ENCODE measurements around the gene CFAP221. TPM values are rescaled to one million over a fixed set of nuclear protein-coding genes. Genes with fewer than 3 reads are reported as not detected.

The CFAP221 gene
- total RNA-seq, result 0.45 to 0.65 TPM (median 0.46 TPM) in 3 replicates
- long read RNA-seq, partial matches to known transcripts, result 1 of 1 reads
- long read RNA-seq, other reads (novel, unspliced or antisense), result 0 of 1 reads

DNA sequence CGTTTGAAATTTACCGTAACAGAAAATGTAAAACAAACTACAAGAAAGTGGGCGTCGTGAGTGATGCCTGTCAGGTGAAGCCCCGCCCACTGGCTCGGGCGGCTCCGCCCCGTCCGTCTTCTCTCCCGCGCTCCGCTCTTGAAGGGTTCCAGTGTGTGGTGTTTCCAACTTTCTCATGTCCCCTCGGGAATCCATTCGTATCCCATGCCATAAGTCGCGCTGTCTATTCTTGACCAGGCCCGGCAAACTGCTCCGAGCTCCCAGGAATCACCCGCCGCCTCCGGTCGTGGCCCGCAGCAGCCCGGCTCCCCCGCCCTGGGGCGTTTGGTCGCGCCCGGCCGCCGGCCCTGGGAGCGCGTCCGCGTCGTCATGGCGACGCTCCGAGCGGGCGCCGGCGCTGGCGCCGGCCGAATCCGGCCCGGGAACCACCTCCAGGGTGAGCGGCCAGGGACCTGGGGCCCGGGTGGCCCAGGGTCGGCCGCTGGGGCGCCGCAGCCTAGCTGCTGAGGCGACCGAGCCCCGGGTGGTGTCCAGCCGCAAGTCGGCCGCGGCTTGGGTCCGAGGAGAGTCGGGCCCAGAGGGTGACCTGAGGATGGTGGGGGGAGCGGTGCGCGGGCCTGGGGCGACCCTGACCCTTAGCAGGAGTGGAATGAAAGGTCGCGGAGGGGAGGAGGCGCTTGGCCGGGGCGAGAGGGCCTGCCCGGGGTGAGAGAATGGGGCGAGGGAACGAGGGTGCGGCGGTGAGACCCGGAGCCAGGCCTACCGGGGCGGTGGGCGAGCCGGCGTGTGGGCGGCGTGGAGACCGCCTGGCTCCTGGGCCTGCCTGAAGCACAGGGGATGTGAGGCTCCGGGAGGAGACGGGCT lies at the start of gene CFAP221:
CFAP221 (plus strand) TSS at position 375 of the 864 bp plus-strand sequence. CDS start 1,683 bp downstream, outside the sequence.
- Mint-ChIP-seq H3K27ac (ENCODE audit: unreplicated experiment) (peak within 1 kb of the TSS; percentile 70), H3K4me1 (ENCODE audit: low read depth) (peaks cover 7% of the 10 kb centered on the region)

DNA sequence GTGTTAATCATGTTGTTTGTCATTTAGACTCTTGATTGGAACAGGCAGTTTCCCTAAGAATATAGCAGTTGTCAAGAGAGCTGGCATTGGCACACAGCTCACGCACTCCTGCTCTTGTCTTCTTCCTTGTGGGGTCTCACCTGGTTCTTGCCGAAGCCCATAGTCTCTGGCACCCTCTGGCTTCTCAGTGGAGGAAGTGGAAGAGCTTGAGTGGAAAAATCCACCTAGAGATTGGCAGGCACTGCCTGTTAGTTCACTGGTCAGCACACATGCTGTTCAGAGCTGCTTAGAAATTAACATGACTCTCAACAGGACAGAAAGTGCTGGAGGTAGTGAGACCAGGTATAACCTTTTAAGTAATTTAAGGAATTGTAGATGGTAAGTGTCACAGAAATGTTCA lies 48.3 kb upstream of the CFAP221 start:
- Mint-ChIP-seq H3K9me3 (ENCODE audit: low read depth) (peaks cover 35% of the 10 kb centered on the region), H3K4me1 (ENCODE audit: low read depth) (peaks cover 18% of the 10 kb centered on the region), H3K27me3 (ENCODE audit: low read depth) (peaks cover 16% of the 10 kb centered on the region), H3K27ac (ENCODE audit: unreplicated experiment) (no peak overlapping the region), H3K36me3 (ENCODE audit: low read depth) (peaks cover 8% of the 10 kb centered on the region), H3K4me3 (ENCODE audit: unreplicated experiment) (no peak overlapping the region)
- TF ChIP-seq, protein P1, sequence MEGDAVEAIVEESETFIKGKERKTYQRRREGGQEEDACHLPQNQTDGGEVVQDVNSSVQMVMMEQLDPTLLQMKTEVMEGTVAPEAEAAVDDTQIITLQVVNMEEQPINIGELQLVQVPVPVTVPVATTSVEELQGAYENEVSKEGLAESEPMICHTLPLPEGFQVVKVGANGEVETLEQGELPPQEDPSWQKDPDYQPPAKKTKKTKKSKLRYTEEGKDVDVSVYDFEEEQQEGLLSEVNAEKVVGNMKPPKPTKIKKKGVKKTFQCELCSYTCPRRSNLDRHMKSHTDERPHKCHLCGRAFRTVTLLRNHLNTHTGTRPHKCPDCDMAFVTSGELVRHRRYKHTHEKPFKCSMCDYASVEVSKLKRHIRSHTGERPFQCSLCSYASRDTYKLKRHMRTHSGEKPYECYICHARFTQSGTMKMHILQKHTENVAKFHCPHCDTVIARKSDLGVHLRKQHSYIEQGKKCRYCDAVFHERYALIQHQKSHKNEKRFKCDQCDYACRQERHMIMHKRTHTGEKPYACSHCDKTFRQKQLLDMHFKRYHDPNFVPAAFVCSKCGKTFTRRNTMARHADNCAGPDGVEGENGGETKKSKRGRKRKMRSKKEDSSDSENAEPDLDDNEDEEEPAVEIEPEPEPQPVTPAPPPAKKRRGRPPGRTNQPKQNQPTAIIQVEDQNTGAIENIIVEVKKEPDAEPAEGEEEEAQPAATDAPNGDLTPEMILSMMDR (IDR thresholded peaks at IDR 0.05), result no peak
- DNase-seq (ENCODE audit: low spot score), result no peak

More for the DNA sequence above, at the start of gene CFAP221:
- TF ChIP-seq, protein P1 (IDR thresholded peaks at IDR 0.05), result no peak
- no peaks in the 10 kb centered on the region for H3K36me3 Mint-ChIP-seq (ENCODE audit: low read depth)
- peak within 1 kb of the TSS; percentile 78 for H3K4me3 Mint-ChIP-seq (ENCODE audit: unreplicated experiment)
- no peaks in the 10 kb centered on the region for H3K9me3 Mint-ChIP-seq (ENCODE audit: low read depth)
- H3K27me3 Mint-ChIP-seq (ENCODE audit: low read depth), result peaks cover 17% of the 10 kb centered on the region
- no peak for DNase-seq (ENCODE audit: low spot score)

- peaks cover 20% of the 10 kb centered on the region for H3K27me3 Mint-ChIP-seq (ENCODE audit: low read depth)
These were observed 47.6 kb upstream of the CFAP221 start for GRCh38 chr2:119496682-119497081.

DNA sequence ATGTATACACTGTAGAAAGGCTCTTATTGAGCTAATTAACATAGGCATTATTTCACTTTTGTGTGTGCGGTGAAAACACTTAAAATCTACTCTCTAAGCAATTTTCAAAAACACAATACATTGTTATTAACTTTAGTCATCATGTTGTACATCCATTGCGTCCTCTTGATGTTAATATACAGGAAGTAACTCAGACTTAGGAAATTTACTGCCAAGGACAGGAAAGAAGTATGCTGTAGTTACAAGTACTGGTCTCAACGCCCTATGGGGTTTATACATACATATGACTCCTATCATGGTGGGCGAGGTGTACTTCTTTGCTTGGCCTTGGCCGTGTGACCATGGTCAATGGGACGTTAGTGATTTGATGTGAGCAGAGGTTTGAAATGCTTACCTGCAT lies 35.5 kb upstream of the CFAP221 start:
- Mint-ChIP-seq H3K4me1 (ENCODE audit: low read depth) (no peaks in the 10 kb centered on the region), H3K36me3 (ENCODE audit: low read depth) (no peaks in the 10 kb centered on the region), H3K4me3 (ENCODE audit: unreplicated experiment) (no peak overlapping the region), H3K27ac (ENCODE audit: unreplicated experiment) (no peak overlapping the region), H3K27me3 (ENCODE audit: low read depth) (peaks cover 25% of the 10 kb centered on the region), H3K9me3 (ENCODE audit: low read depth) (peaks cover 5% of the 10 kb centered on the region)
- TF ChIP-seq, protein P1 (IDR thresholded peaks at IDR 0.05), result no peak
- DNase-seq (ENCODE audit: low spot score), result no peak

More at GRCh38 chr2:119496682-119497081, 47.6 kb upstream of the CFAP221 start:
- H3K4me1 Mint-ChIP-seq (ENCODE audit: low read depth), result peaks cover 13% of the 10 kb centered on the region
- no peak overlapping the region for H3K27ac Mint-ChIP-seq (ENCODE audit: unreplicated experiment)
- H3K36me3 Mint-ChIP-seq (ENCODE audit: low read depth), result peaks cover 11% of the 10 kb centered on the region
- no peak overlapping the region for H3K4me3 Mint-ChIP-seq (ENCODE audit: unreplicated experiment)
- TF ChIP-seq, protein P1 (IDR thresholded peaks at IDR 0.05), result no peak
- no peak for DNase-seq (ENCODE audit: low spot score)
- H3K9me3 Mint-ChIP-seq (ENCODE audit: low read depth), result peaks cover 40% of the 10 kb centered on the region

GRCh38 chr2:119511989-119512388 lies 32.3 kb upstream of the CFAP221 start:
- Mint-ChIP-seq H3K36me3 (ENCODE audit: low read depth) (peaks cover 2% of the 10 kb centered on the region), H3K27ac (ENCODE audit: unreplicated experiment) (no peak overlapping the region), H3K4me3 (ENCODE audit: unreplicated experiment) (no peak overlapping the region), H3K9me3 (ENCODE audit: low read depth) (peaks cover 10% of the 10 kb centered on the region), H3K4me1 (ENCODE audit: low read depth) (no peaks in the 10 kb centered on the region), H3K27me3 (ENCODE audit: low read depth) (peaks cover 37% of the 10 kb centered on the region)
- no peak for DNase-seq (ENCODE audit: low spot score)
- TF ChIP-seq, protein P1 (IDR thresholded peaks at IDR 0.05), result no peak

Measured in chondrocyte (in vitro differentiated cells).